ENCODE results near the gene CCNB1IP1.

DNA sequence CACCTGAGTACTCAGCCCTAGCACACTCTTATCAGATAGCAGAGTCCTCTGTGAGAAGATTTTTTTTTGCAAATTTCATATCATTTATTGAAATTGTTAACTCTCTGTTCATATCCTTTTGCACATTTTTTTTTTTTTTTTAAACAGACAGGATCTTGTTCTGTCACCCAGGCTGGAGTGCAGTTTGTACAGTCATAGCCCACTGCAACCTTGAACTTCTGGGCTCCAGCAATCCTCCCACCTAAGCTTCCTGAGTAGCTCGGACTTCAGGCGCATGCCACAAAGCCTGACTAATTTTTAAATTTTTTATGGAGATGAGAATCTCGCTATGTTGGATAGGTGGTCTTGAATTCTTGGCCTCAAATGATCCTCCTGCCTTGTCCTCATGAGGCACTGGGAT is 14.7 kb upstream of the CCNB1IP1 start:
- TF ChIP-seq POLR2AphosphoS5 (IDR thresholded peaks at IDR 0.05; ENCODE audit: borderline replicate concordance, low read depth, low read length) (no peak), EZH2 (IDR thresholded peaks at IDR 0.05) (no peak), FOXP2 (optimal IDR thresholded peaks at IDR 0.05; ENCODE audit: control extremely low read depth, extremely low read length, insufficient read depth) (no peak)
